Muscle of back (tissue), 11 donors: ENCODE data around the gene MSH6. TPM values are rescaled to one million over a fixed set of nuclear protein-coding genes. Genes with fewer than 3 reads are reported as not detected.

ENCODE experiments used
- DNase-seq, 3 donors: peaks; one replicate each; pipeline versions ENCODE4 v3.0.0 to v3.0.0-alpha.2; 2013
- polyA plus RNA-seq, 10 donors: library from polyadenylated mRNA; unstranded; fragments of 120-200 nt; gene quantifications; one replicate each; pipeline ENCODE4 v1.2.1, GENCODE V29; 2013; ENCODE audit not compliant: insufficient read length in 10 of 10

Gene MSH6
- polyA plus RNA-seq, 10 donors = 32.4 to 51.5 (median 42.2) TPM

GRCh38 chr2:47779426-47779790 lies 3.5 kb upstream of the MSH6 start:
- no peak for DNase-seq

- DNase-seq = no peak
Observed at GRCh38 chr2:47782381-47782670, 619 bp upstream of the MSH6 start.

GRCh38 chr2:47783486-47784351 lies 774 bp downstream of the MSH6 start:
- peak; percentile 41 to 89 (median 81) for DNase-seq

- DNase-seq = no peak
Observed at GRCh38 chr2:47784352-47784851, 1.5 kb downstream of the MSH6 start.

GRCh38 chr2:47785986-47786385 lies 3.0 kb downstream of the MSH6 start:
- DNase-seq = peak in 1 of 3 donors; percentile 19

- DNase-seq = no peak
Observed at GRCh38 chr2:47796090-47796697, 13.2 kb downstream of the MSH6 start.

GRCh38 chr2:47798631-47799030 lies 15.7 kb downstream of the MSH6 start:
- DNase-seq = peak in 1 of 3 donors; percentile 3

- no peak for DNase-seq
Observed at GRCh38 chr2:47799031-47799609, 16.2 kb downstream of the MSH6 start.

GRCh38 chr2:47801118-47801517 lies 18.2 kb downstream of the MSH6 start:
- DNase-seq = no peak

GRCh38 chr2:47803363-47803762 lies 20.4 kb downstream of the MSH6 start:
- no peak for DNase-seq

- no peak for DNase-seq
Observed at GRCh38 chr2:47803770-47804169, 20.8 kb downstream of the MSH6 start.

- DNase-seq = no peak
Observed at GRCh38 chr2:47805850-47806249, 22.9 kb downstream of the MSH6 start.

- no peak for DNase-seq
Observed at GRCh38 chr2:47808614-47809013, 25.7 kb downstream of the MSH6 start.

GRCh38 chr2:47809903-47810302 lies 27.0 kb downstream of the MSH6 start:
- no peak for DNase-seq

- no peak for DNase-seq
Observed at GRCh38 chr2:47810850-47811249, 27.9 kb downstream of the MSH6 start.

- no peak for DNase-seq
Observed at GRCh38 chr2:47811668-47812067, 28.7 kb downstream of the MSH6 start.

GRCh38 chr2:47815764-47816163 lies 32.8 kb downstream of the MSH6 start:
- no peak for DNase-seq

- DNase-seq = no peak
Observed at GRCh38 chr2:47818777-47819176, 35.8 kb downstream of the MSH6 start.

GRCh38 chr2:47819834-47820233 lies 36.9 kb downstream of the MSH6 start:
- DNase-seq = no peak

GRCh38 chr2:47822518-47822917 lies 39.6 kb downstream of the MSH6 start:
- no peak for DNase-seq

- DNase-seq = no peak
Observed at GRCh38 chr2:47833516-47833968, 50.6 kb downstream of the MSH6 start.

- DNase-seq = no peak
Observed at GRCh38 chr2:47838249-47838648, 55.3 kb downstream of the MSH6 start.

GRCh38 chr2:47838686-47839085 lies 55.7 kb downstream of the MSH6 start:
- no peak for DNase-seq
